Esophagus squamous epithelium (tissue), 5 donors: ENCODE measurements around the gene SMIM43. TPM values are rescaled to one million over a fixed set of nuclear protein-coding genes. Genes with fewer than 3 reads are reported as not detected.

ENCODE experiments used
- DNase-seq: peaks from one replicate; lab custom pipeline; 2025; lab: John Stamatoyannopoulos, UW
- H3K27ac ChIP-seq, 4 donors: fragments of 200-600 bp; sonication (generic); one replicate each; pipeline ENCODE4 v1.5.1; 2016 to 2019; ENCODE audit warnings: mild to moderate bottlenecking in 1 of 4
- H3K27me3 ChIP-seq, 4 donors: fragments of 200-600 bp; sonication (generic); 1 replicate in 3 of 4; 2 replicates in 1 of 4; pipeline versions ENCODE4 v1.5.1 to v1.6.0; 2017 to 2021; ENCODE audit warnings: antibody characterized with exemption in 1 of 4
- H3K36me3 ChIP-seq, 3 donors: fragments of 200-600 bp; sonication (generic); one replicate each; pipeline ENCODE4 v1.5.1; 2016 to 2019
- H3K4me1 ChIP-seq, 3 donors: fragments of 200-600 bp; sonication (generic); one replicate each; pipeline ENCODE4 v1.5.1; 2017 to 2019
- H3K4me3 ChIP-seq, 4 donors: fragments of 200-600 bp; sonication (generic); 1 replicate in 3 of 4; 2 replicates in 1 of 4; pipeline ENCODE4 v1.5.1; 2016 to 2019; ENCODE audit warnings: mild to moderate bottlenecking in 2 of 4, moderate library complexity in 1 of 4
- H3K9me3 ChIP-seq, 3 donors: fragments of 200-600 bp; sonication (generic); one replicate each; pipeline ENCODE4 v1.5.1; 2016 to 2019
- POLR2A ChIP-seq, 4 donors: fragments of 450-650 bp; IDR thresholded peaks; one replicate each; pipeline ENCODE4 v1.6.1; 2017; ENCODE audit warnings: antibody characterized with exemption in 4 of 4, mild to moderate bottlenecking in 4 of 4, moderate library complexity in 3 of 4
- WGBS, 2 donors: methylation state at CpG; one replicate each; pipeline ENCODE4 v1.1.5; 2018; 5-methylcytosine and 5-hydroxymethylcytosine counted together
- intact Hi-C: fragments of 100-400 bp; cut with DNase I; formaldehyde crosslinking; loops from one replicate; pipeline ENCODE4 v1.15.0; 2022
- total RNA-seq, 4 donors: library from RNA; depleted of rRNA; stranded (reverse); fragments of >200 nt; gene quantifications; one replicate each; pipeline ENCODE4 v1.1.0, GENCODE V29; 2016
- TF ChIP-seq, protein P1 (sequence below), 6 experiments: fragments of 450-650 bp in 4 of 6; fragments of 200-600 bp in 2 of 6; sonication (generic) in 2 of 6; IDR thresholded peaks; one replicate each; pipeline ENCODE4 v1.5.1; 2016 to 2019; ENCODE audit warnings: antibody characterized with exemption in 6 of 6, mild to moderate bottlenecking in 4 of 6, moderate library complexity in 4 of 6
- donor health status: DM: yes; HTN: yes; CAD: no.

SMIM43 gene
- total RNA-seq, 4 donors from 2014 or later = 0.38 TPM; not detected in 3

GRCh38 chr4:121789960-121790829 is 25.2 kb upstream of the SMIM43 start:
- no peak for DNase-seq

GRCh38 chr4:121789455-121789854 is 24.5 kb upstream of the SMIM43 start:
- TF ChIP-seq, protein P1, sequence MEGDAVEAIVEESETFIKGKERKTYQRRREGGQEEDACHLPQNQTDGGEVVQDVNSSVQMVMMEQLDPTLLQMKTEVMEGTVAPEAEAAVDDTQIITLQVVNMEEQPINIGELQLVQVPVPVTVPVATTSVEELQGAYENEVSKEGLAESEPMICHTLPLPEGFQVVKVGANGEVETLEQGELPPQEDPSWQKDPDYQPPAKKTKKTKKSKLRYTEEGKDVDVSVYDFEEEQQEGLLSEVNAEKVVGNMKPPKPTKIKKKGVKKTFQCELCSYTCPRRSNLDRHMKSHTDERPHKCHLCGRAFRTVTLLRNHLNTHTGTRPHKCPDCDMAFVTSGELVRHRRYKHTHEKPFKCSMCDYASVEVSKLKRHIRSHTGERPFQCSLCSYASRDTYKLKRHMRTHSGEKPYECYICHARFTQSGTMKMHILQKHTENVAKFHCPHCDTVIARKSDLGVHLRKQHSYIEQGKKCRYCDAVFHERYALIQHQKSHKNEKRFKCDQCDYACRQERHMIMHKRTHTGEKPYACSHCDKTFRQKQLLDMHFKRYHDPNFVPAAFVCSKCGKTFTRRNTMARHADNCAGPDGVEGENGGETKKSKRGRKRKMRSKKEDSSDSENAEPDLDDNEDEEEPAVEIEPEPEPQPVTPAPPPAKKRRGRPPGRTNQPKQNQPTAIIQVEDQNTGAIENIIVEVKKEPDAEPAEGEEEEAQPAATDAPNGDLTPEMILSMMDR (IDR thresholded peaks at IDR 0.05) = no peak
- no peak for TF ChIP-seq POLR2A (IDR thresholded peaks at IDR 0.05)
- no peak overlapping the region for H3K4me3 ChIP-seq
- no peak overlapping the region for H3K27ac ChIP-seq
- WGBS, 2 donors = 100% methylated on average over 1 of the region's 1 CpG
- no peaks in the 10 kb centered on the region for H3K36me3 ChIP-seq
- H3K9me3 ChIP-seq = peaks cover 0 to under 1% (median 0%) of the 10 kb centered on the region in 3 donors
- peaks cover 0 to 29% (median 0%) of the 10 kb centered on the region in 4 donors for H3K27me3 ChIP-seq
- intact Hi-C loops = no loop called here
- no peak for DNase-seq
- no peaks in the 10 kb centered on the region for H3K4me1 ChIP-seq

More at GRCh38 chr4:121789960-121790829, 25.2 kb upstream of the SMIM43 start:
- TF ChIP-seq, protein P1 (IDR thresholded peaks at IDR 0.05) = no peak
- no peak for TF ChIP-seq POLR2A (IDR thresholded peaks at IDR 0.05)
- Histone ChIP-seq H3K9me3 (no peaks in the 10 kb centered on the region), H3K27ac (no peak overlapping the region), H3K4me1 (no peaks in the 10 kb centered on the region), H3K4me3 (no peak overlapping the region), H3K27me3 (peaks cover 0 to 34% (median 0%) of the 10 kb centered on the region in 4 donors), H3K36me3 (no peaks in the 10 kb centered on the region)
- intact Hi-C loops = no loop called here
- WGBS, 2 donors = 55 to 57% methylated on average over 3 of the region's 3 CpGs

- intact Hi-C loops = no loop called here
- Histone ChIP-seq H3K36me3 (no peaks in the 10 kb centered on the region), H3K4me1 (no peaks in the 10 kb centered on the region), H3K27me3 (peaks cover 0 to 23% (median 0%) of the 10 kb centered on the region in 4 donors), H3K4me3 (no peak overlapping the region), H3K9me3 (peaks cover 0 to 2% (median 0%) of the 10 kb centered on the region in 3 donors), H3K27ac (no peak overlapping the region)
- DNase-seq = no peak
- WGBS, 2 donors = 72 to 75% methylated on average over 2 of the region's 2 CpGs
- TF ChIP-seq POLR2A (IDR thresholded peaks at IDR 0.05) = no peak
- TF ChIP-seq, protein P1 (IDR thresholded peaks at IDR 0.05) = no peak
Observed at GRCh38 chr4:121788896-121789295, 23.9 kb upstream of the SMIM43 start.

DNA sequence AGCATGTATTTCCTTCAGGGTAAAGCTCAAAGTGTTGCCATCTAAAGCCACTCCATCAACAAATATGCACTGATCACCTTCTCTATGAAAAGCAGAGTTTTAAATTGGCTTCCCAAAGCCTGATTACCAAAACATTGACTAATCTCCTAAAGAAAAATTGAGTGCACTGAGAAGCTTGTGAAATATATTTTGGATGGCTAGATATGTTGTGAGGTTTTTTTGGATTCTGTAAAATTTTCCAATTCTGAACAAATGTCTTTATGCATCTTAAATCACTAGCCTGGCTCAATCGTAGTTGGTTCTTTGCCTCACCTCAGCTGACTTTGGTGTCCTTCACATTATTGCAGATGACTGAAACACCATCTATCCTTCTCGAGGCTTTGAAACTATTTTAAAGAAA is 21.3 kb upstream of the SMIM43 start:
- Histone ChIP-seq H3K27me3 (peaks cover 0 to 15% (median 0%) of the 10 kb centered on the region in 4 donors), H3K4me1 (no peaks in the 10 kb centered on the region), H3K27ac (no peak overlapping the region), H3K36me3 (no peaks in the 10 kb centered on the region), H3K9me3 (peaks cover 0 to 2% (median 0%) of the 10 kb centered on the region in 3 donors), H3K4me3 (no peak overlapping the region)
- no peak for DNase-seq
- 61 to 66% methylated on average over 2 of the region's 2 CpGs for WGBS, 2 donors
- TF ChIP-seq, protein P1 (IDR thresholded peaks at IDR 0.05) = no peak
- TF ChIP-seq POLR2A (IDR thresholded peaks at IDR 0.05) = no peak
- intact Hi-C loops = no loop called here

GRCh38 chr4:121785479-121785878 is 20.5 kb upstream of the SMIM43 start:
- Histone ChIP-seq H3K27me3 (peaks cover 0 to 16% (median 0%) of the 10 kb centered on the region in 4 donors), H3K27ac (no peak overlapping the region), H3K4me3 (no peak overlapping the region), H3K9me3 (peaks cover 0 to 2% (median 0%) of the 10 kb centered on the region in 3 donors), H3K4me1 (no peaks in the 10 kb centered on the region), H3K36me3 (no peaks in the 10 kb centered on the region)
- WGBS, 2 donors = 50 to 58% methylated on average over 4 of the region's 4 CpGs
- DNase-seq = no peak
- TF ChIP-seq POLR2A (IDR thresholded peaks at IDR 0.05) = no peak
- TF ChIP-seq, protein P1 (IDR thresholded peaks at IDR 0.05) = no peak
- intact Hi-C loops = no loop called here
